Measurements from ENCODE around the gene GDPGP1.

GDPGP1 gene

GRCh38 chr15:90212221-90213098, 21.5 kb upstream of the GDPGP1 start:
- TF ChIP-seq NFIC (IDR thresholded peaks at IDR 0.05) (peak; percentile 14; the same call in 1 of the 2 replicates), MAX (IDR thresholded peaks at IDR 0.05) (no peak), EP300 (IDR thresholded peaks at IDR 0.05; ENCODE audit: borderline replicate concordance) (no peak)

GRCh38 chr15:90213122-90213817, 20.7 kb upstream of the GDPGP1 start:
- TF ChIP-seq TCF12 (IDR thresholded peaks at IDR 0.05; ENCODE audit: low read depth) (no peak), EP300 (IDR thresholded peaks at IDR 0.05; ENCODE audit: borderline replicate concordance) (no peak), TEAD4 (IDR thresholded peaks at IDR 0.05) (no peak), CEBPB (IDR thresholded peaks at IDR 0.05) (no peak)

GRCh38 chr15:90213818-90214204, 20.2 kb upstream of the GDPGP1 start:
- TF ChIP-seq ZBTB7A (IDR thresholded peaks at IDR 0.05; ENCODE audit: low read depth): no peak
- TF ChIP-seq CEBPB (IDR thresholded peaks at IDR 0.05): no peak
- TF ChIP-seq MAX (IDR thresholded peaks at IDR 0.05): no peak
- no peak for TF ChIP-seq EP300 (IDR thresholded peaks at IDR 0.05; ENCODE audit: borderline replicate concordance)
- TF ChIP-seq NFIC (IDR thresholded peaks at IDR 0.05): no peak
- no peak for TF ChIP-seq TCF12 (IDR thresholded peaks at IDR 0.05; ENCODE audit: low read depth)
- no peak for TF ChIP-seq TEAD4 (IDR thresholded peaks at IDR 0.05)
- no peak for TF ChIP-seq FOXM1 (IDR thresholded peaks at IDR 0.05; ENCODE audit: borderline replicate concordance, low read depth)
- no peak for TF ChIP-seq EGR1 (IDR thresholded peaks at IDR 0.05)
- no peak for TF ChIP-seq TAF1 (IDR thresholded peaks at IDR 0.05; ENCODE audit: low read depth)
- TF ChIP-seq USF1 (IDR thresholded peaks at IDR 0.05): no peak
- TF ChIP-seq REST (IDR thresholded peaks at IDR 0.05; ENCODE audit: low read depth): no peak

GRCh38 chr15:90214553-90215196, 19.3 kb upstream of the GDPGP1 start:
- TF ChIP-seq YY1 (IDR thresholded peaks at IDR 0.05; ENCODE audit: low read depth) (no peak), ZBTB7A (IDR thresholded peaks at IDR 0.05; ENCODE audit: low read depth) (no peak), RAD21 (IDR thresholded peaks at IDR 0.05; ENCODE audit: low read depth) (no peak), TCF12 (IDR thresholded peaks at IDR 0.05; ENCODE audit: low read depth) (no peak), EGR1 (IDR thresholded peaks at IDR 0.05) (no peak), TAF1 (IDR thresholded peaks at IDR 0.05; ENCODE audit: low read depth) (no peak), EP300 (IDR thresholded peaks at IDR 0.05; ENCODE audit: borderline replicate concordance) (no peak), USF1 (IDR thresholded peaks at IDR 0.05) (no peak), CEBPB (IDR thresholded peaks at IDR 0.05) (no peak), NFIC (IDR thresholded peaks at IDR 0.05) (no peak), REST (IDR thresholded peaks at IDR 0.05; ENCODE audit: low read depth) (no peak), TEAD4 (IDR thresholded peaks at IDR 0.05) (no peak), FOXM1 (IDR thresholded peaks at IDR 0.05; ENCODE audit: borderline replicate concordance, low read depth) (no peak), CREB1 (IDR thresholded peaks at IDR 0.05; ENCODE audit: low read depth) (no peak), MAX (IDR thresholded peaks at IDR 0.05) (no peak)

GRCh38 chr15:90217671-90218394, 16.2 kb upstream of the GDPGP1 start:
- no peak for TF ChIP-seq EP300 (IDR thresholded peaks at IDR 0.05; ENCODE audit: borderline replicate concordance)
- no peak for TF ChIP-seq NFIC (IDR thresholded peaks at IDR 0.05)
- TF ChIP-seq TEAD4 (IDR thresholded peaks at IDR 0.05): no peak
- no peak for TF ChIP-seq ZBTB7A (IDR thresholded peaks at IDR 0.05; ENCODE audit: low read depth)
- no peak for TF ChIP-seq CREB1 (IDR thresholded peaks at IDR 0.05; ENCODE audit: low read depth)
- no peak for TF ChIP-seq USF1 (IDR thresholded peaks at IDR 0.05)
- no peak for TF ChIP-seq YY1 (IDR thresholded peaks at IDR 0.05; ENCODE audit: low read depth)
- no peak for TF ChIP-seq TAF1 (IDR thresholded peaks at IDR 0.05; ENCODE audit: low read depth)

Data from Ishikawa (cell line).